Lung (tissue), 12 donors: Measurements from ENCODE around the gene MPND. TPM values are rescaled to one million over a fixed set of nuclear protein-coding genes. Genes with fewer than 3 reads are reported as not detected.

Source experiments
- ATAC-seq: fragments of 200-7000 bp; cut with Tn5 transposase; one replicate; pipeline ENCODE4 v1.9.1; 2020; ENCODE audit warnings: moderate number of reproducible peaks; ENCODE audit not compliant: insufficient read depth, low FRiP score
- DNase-seq, 3 donors: peaks; one replicate each; pipeline ENCODE4 v3.0.0-alpha.2; 2013 to 2017
- H3K27ac ChIP-seq, 2 donors: one replicate each; pipeline ENCODE4 v1.5.1; 2013; ENCODE audit warnings: mild to moderate bottlenecking in 2 of 2, moderate library complexity in 2 of 2, control low read depth in 1 of 2, inconsistent platforms in 1 of 2, low read depth in 1 of 2, low read length in 1 of 2
- H3K27me3 ChIP-seq, 3 donors: one replicate each; pipeline ENCODE4 v1.5.1; 2013; ENCODE audit warnings: low read length in 2 of 3; ENCODE audit not compliant: control insufficient read depth in 3 of 3, insufficient read depth in 3 of 3
- H3K36me3 ChIP-seq, 4 donors: one replicate each; pipeline ENCODE4 v1.5.1; 2013; ENCODE audit warnings: low read length in 4 of 4, mild to moderate bottlenecking in 1 of 4, moderate library complexity in 1 of 4; ENCODE audit not compliant: control insufficient read depth in 4 of 4, insufficient read depth in 4 of 4
- H3K4me1 ChIP-seq, 5 donors: one replicate each; pipeline ENCODE4 v1.5.1; 2013; ENCODE audit warnings: low read length in 5 of 5, mild to moderate bottlenecking in 2 of 5, moderate library complexity in 1 of 5; ENCODE audit not compliant: control insufficient read depth in 5 of 5, insufficient read depth in 5 of 5
- H3K4me3 ChIP-seq: one replicate; pipeline ENCODE4 v1.5.1; 2013; ENCODE audit warnings: mild to moderate bottlenecking, control low read depth, moderate library complexity
- H3K9ac ChIP-seq, 2 donors: one replicate each; pipeline ENCODE4 v1.5.1; 2013; ENCODE audit warnings: low read length in 2 of 2, control low read depth in 1 of 2; ENCODE audit not compliant: insufficient read depth in 1 of 2
- H3K9me3 ChIP-seq, 4 donors: one replicate each; pipeline ENCODE4 v1.5.1; 2013; ENCODE audit warnings: low read length in 3 of 4, mild to moderate bottlenecking in 1 of 4, moderate library complexity in 1 of 4; ENCODE audit not compliant: control insufficient read depth in 4 of 4, insufficient read depth in 3 of 4
- WGBS, 2 donors: extraction: QIAGEN DNeasy Blood & Tissue Kit; methylation state at CpG; one replicate each; pipeline ENCODE4 v1.1.7; 2013; 5-methylcytosine and 5-hydroxymethylcytosine counted together
- polyA plus RNA-seq, 2 donors: library from polyadenylated mRNA; stranded (reverse); fragments of 200-250 nt; gene quantifications; one replicate each; pipeline ENCODE4 v1.2.1, GENCODE V29; 2013
- total RNA-seq, 2 donors: library from RNA; depleted of rRNA in 1 of 2; stranded (reverse); fragments of >200 nt in 1 of 2; gene quantifications; one replicate each; pipeline ENCODE4 v1.2.1, GENCODE V29; 2014 to 2021
- TF ChIP-seq, protein P1 (sequence below): IDR thresholded peaks from 2 replicates; pipeline ENCODE4 v1.5.1; 2012; ENCODE audit warnings: mild to moderate bottlenecking; ENCODE audit errors: control extremely low read depth, extremely low read depth
- donor health status: control.
- donor health status: control.
- donor health status: Bipolar disorder and iron deficiency.
- donor health status: healthy.
- donor health status: DM: yes; HTN: yes; CAD: no.

Gene MPND
- total and polyA plus RNA-seq, 4 donors = 9.1 to 32.3 (median 24.6) TPM

DNA sequence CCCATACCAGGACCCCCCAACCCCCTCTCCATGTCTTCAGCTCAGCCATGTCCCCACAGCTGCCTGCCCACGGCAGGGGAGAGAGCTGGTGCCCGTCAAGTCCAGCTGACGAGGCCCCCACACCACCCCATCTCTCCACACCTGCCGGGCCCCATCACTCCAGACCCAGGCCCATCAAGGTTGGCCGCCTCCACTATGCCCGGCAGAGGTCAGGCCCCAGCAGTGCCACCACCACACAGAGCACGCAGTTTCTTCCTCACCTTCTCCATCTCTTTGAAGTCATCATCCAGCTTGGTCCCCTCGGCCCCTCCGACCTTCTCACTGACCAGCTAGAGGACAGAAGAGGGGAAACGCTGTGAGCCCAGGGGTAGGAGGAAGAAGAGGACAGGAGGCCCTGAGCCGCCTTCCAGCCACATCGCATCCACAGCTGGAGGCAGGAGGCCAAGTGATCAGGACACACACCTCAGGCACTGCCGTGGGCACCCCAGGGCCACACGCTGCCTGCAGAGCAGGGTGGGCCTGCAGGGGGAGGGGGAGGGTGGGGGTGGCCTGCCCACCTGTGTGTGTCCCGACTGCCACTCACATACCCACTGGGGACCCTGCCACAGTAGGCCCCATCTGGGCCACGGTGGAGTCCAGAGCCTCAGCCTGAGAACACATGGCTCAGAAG is 23.4 kb downstream of the MPND start:
- DNase-seq (no peak), ATAC-seq (no peak)
- H3K36me3 ChIP-seq = peaks cover 3 to 48% (median 31%) of the 10 kb centered on the region in 4 donors
- WGBS, 2 donors = 91 to 92% methylated on average over 16 of the region's 16 CpGs
- H3K4me3 ChIP-seq = no peak overlapping the region
- no peak overlapping the region for H3K27ac ChIP-seq
- TF ChIP-seq, protein P1, sequence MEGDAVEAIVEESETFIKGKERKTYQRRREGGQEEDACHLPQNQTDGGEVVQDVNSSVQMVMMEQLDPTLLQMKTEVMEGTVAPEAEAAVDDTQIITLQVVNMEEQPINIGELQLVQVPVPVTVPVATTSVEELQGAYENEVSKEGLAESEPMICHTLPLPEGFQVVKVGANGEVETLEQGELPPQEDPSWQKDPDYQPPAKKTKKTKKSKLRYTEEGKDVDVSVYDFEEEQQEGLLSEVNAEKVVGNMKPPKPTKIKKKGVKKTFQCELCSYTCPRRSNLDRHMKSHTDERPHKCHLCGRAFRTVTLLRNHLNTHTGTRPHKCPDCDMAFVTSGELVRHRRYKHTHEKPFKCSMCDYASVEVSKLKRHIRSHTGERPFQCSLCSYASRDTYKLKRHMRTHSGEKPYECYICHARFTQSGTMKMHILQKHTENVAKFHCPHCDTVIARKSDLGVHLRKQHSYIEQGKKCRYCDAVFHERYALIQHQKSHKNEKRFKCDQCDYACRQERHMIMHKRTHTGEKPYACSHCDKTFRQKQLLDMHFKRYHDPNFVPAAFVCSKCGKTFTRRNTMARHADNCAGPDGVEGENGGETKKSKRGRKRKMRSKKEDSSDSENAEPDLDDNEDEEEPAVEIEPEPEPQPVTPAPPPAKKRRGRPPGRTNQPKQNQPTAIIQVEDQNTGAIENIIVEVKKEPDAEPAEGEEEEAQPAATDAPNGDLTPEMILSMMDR = no peak
- H3K9ac ChIP-seq = no peak overlapping the region
- H3K9me3 ChIP-seq = no peaks in the 10 kb centered on the region
- H3K4me1 ChIP-seq = peaks cover 6 to 45% (median 25%) of the 10 kb centered on the region in 5 donors
- no peaks in the 10 kb centered on the region for H3K27me3 ChIP-seq

DNA sequence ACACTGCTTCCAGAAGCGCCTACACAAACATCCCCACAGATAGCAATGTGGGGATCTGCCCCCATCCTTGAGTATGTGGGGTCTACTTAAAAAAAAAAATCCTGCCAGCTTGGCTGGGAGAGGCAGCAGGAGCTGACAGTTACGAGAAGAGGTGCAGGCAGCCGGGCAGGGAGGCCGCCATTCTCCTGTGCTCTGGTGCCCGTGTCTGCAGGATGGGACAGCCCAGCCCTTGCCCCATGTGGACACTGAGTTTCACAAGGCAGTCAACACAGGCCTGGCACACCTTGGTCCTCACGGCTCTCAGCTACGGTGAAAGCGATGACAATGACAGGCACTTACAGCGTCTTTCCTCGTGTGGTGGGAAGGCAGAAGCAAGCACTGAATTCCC is 24.0 kb downstream of the MPND start:
- DNase-seq (no peak), ATAC-seq (no peak)
- Histone ChIP-seq H3K27me3 (no peaks in the 10 kb centered on the region), H3K27ac (no peak overlapping the region), H3K4me3 (no peak overlapping the region), H3K36me3 (peaks cover 3 to 42% (median 27%) of the 10 kb centered on the region in 4 donors), H3K4me1 (peaks cover 6 to 44% (median 28%) of the 10 kb centered on the region in 5 donors), H3K9ac (no peak overlapping the region), H3K9me3 (no peaks in the 10 kb centered on the region)
- TF ChIP-seq, protein P1 = no peak
- WGBS, 2 donors = 90 to 94% methylated on average over 10 of the region's 10 CpGs

DNA sequence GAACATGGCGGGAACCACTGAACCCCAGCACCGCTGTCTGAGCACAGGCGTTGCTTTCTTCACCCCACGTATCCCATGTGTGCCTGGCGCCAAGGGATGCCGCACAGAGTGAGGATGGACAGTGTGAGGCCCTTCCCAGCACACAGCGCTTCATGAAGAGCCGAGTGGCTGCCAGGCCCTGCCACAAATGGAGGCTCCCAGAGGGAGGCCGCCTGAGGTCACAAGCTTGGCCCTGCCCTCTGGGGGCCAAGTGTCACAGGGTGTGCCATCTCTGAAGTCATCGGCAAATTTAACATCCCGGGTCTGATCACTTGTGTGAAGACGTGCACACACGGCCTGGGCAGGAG is 24.4 kb downstream of the MPND start:
- peak overlapping the region in 1 of 2 donors; percentile 69 for H3K27ac ChIP-seq
- no peak for DNase-seq
- no peaks in the 10 kb centered on the region for H3K27me3 ChIP-seq
- peaks cover 7 to 44% (median 31%) of the 10 kb centered on the region in 5 donors for H3K4me1 ChIP-seq
- H3K36me3 ChIP-seq = peaks cover 3 to 38% (median 23%) of the 10 kb centered on the region in 4 donors
- H3K9me3 ChIP-seq = no peaks in the 10 kb centered on the region
- TF ChIP-seq, protein P1 = no peak
- H3K9ac ChIP-seq = no peak overlapping the region
- no peak overlapping the region for H3K4me3 ChIP-seq
- WGBS, 2 donors = 84 to 85% methylated on average over 13 of the region's 13 CpGs
- ATAC-seq = no peak
